HCT116 (cell line): ENCODE data around the gene BRSK2. TPM values are rescaled to one million over a fixed set of nuclear protein-coding genes. Genes with fewer than 3 reads are reported as not detected.

Experiments used
- ATAC-seq: fragments of 200-7000 bp; cut with Tn5 transposase; 2 replicates; pipeline ENCODE4 v1.9.1; 2020; ENCODE audit warnings: mild to moderate bottlenecking, moderate library complexity
- BruUV-seq: library from RNA; stranded (reverse); fragments of 400-500 nt; replicated peaks from 2 replicates; lab custom pipeline; 2021; lab: Mats Ljungman, UMichigan
- CTCF ChIA-PET: fragments of 300-600 bp; sonication (Branson Sonifier 250); formaldehyde crosslinking; loops from one replicate; lab custom pipeline; 2021; ENCODE audit warnings: antibody characterized with exemption; lab: Charles Lee
- POLR2A ChIA-PET: fragments of 300-600, 350-600 bp; sonication (Branson Sonifier 250); formaldehyde crosslinking; loops from one replicate; lab custom pipeline; 2021; ENCODE audit warnings: antibody characterized with exemption; lab: Charles Lee
- RAD21 ChIA-PET, 2 experiments: fragments of 300-600 bp; sonication (Branson Sonifier 250); formaldehyde crosslinking; loops; one replicate each; lab custom pipeline; 2023; ENCODE audit warnings: low total read pairs in 2 of 2; ENCODE audit not compliant: uncharacterized antibody in 2 of 2, unreplicated experiment in 2 of 2, low non-redundant PET in 1 of 2; lab: Charles Lee
- DNase-seq: peaks from one replicate; pipeline ENCODE4 v3.0.0-alpha.2; 2010; ENCODE audit warnings: low read depth, low spot score
- H2AFZ ChIP-seq: fragments of 200-600 bp; shearing (Covaris generic), sonication (generic); 2 replicates; pipeline ENCODE4 v1.6.1; 2017; ENCODE audit warnings: low read depth, mixed run types, mixed read lengths, antibody characterized with exemption, low read length; ENCODE audit not compliant: poor library complexity, severe bottlenecking
- H3K27ac ChIP-seq: 2 replicates; pipeline ENCODE4 v1.5.1; 2012; ENCODE audit warnings: low read depth, low read length
- H3K27me3 ChIP-seq: fragments of 200-600 bp; sonication (generic); 2 replicates; pipeline ENCODE4 v1.6.1; 2016; ENCODE audit warnings: mixed run types, low read length, mixed read lengths; ENCODE audit not compliant: insufficient read depth
- H3K36me3 ChIP-seq, 2 experiments: fragments of 200-500 bp in 1 of 2; fragments of 200-600 bp in 1 of 2; sonication (Bioruptor generic) in 1 of 2; sonication (generic) in 1 of 2; 2 replicates each; pipeline versions ENCODE4 v1.5.1 to v1.6.1; 2014 to 2016; ENCODE audit warnings: low read length in 2 of 2, inconsistent platforms in 1 of 2, mixed read lengths in 1 of 2, mixed run types in 1 of 2; ENCODE audit not compliant: insufficient read depth in 2 of 2, control insufficient read depth in 1 of 2
- H3K4me1 ChIP-seq, 2 experiments: fragments of 200-600 bp in 1 of 2; sonication (generic) in 1 of 2; 2 replicates each; pipeline versions ENCODE4 v1.5.1 to v1.6.1; 2012 to 2017; ENCODE audit warnings: low read length in 2 of 2, inconsistent platforms in 1 of 2, mild to moderate bottlenecking in 1 of 2, mixed read lengths in 1 of 2, mixed run types in 1 of 2, moderate library complexity in 1 of 2; ENCODE audit not compliant: insufficient read depth in 2 of 2, control insufficient read depth in 1 of 2
- H3K4me2 ChIP-seq: fragments of 200-600 bp; sonication (generic); 2 replicates; pipeline ENCODE4 v1.6.1; 2017; ENCODE audit warnings: mixed run types, low read length, mixed read lengths
- H3K4me3 ChIP-seq, 2 experiments: fragments of 200-600 bp in 1 of 2; sonication (generic) in 1 of 2; replicated peaks in 1 of 2; 2 replicates each; pipeline ENCODE4 v1.5.1; 2011 to 2016; ENCODE audit warnings: low read length in 2 of 2, control low read depth in 1 of 2, low read depth in 1 of 2, mild to moderate bottlenecking in 1 of 2, mixed read lengths in 1 of 2, mixed run types in 1 of 2
- H3K79me2 ChIP-seq: fragments of 200-600 bp; sonication (generic); 2 replicates; pipeline ENCODE4 v1.6.1; 2017; ENCODE audit warnings: mild to moderate bottlenecking, mixed run types, low read length, moderate library complexity, mixed read lengths; ENCODE audit not compliant: insufficient read depth
- H3K9ac ChIP-seq: fragments of 200-600 bp; sonication (generic); 2 replicates; pipeline ENCODE4 v1.6.1; 2016; ENCODE audit warnings: low read length, mixed read lengths
- H3K9me2 ChIP-seq: fragments of 200-600 bp; sonication (generic), shearing (Covaris generic); 2 replicates; pipeline ENCODE4 v1.6.1; 2017; ENCODE audit warnings: mixed run types, mild to moderate bottlenecking, moderate library complexity; ENCODE audit not compliant: insufficient read depth
- H3K9me3 ChIP-seq, 2 experiments: fragments of 200-500 bp in 1 of 2; fragments of 200-600 bp in 1 of 2; sonication (Bioruptor generic) in 1 of 2; sonication (generic) in 1 of 2; 2 replicates each; pipeline ENCODE4 v1.6.1; 2014 to 2017; ENCODE audit warnings: low read length in 2 of 2, mixed read lengths in 2 of 2, inconsistent platforms in 1 of 2, low read depth in 1 of 2, mild to moderate bottlenecking in 1 of 2, mixed run types in 1 of 2, moderate library complexity in 1 of 2; ENCODE audit not compliant: control insufficient read depth in 1 of 2, insufficient read depth in 1 of 2
- H4K20me1 ChIP-seq: fragments of 200-600 bp; sonication (generic), shearing (Covaris generic); 2 replicates; pipeline ENCODE4 v1.6.1; 2017; ENCODE audit warnings: mixed run types, mild to moderate bottlenecking, moderate library complexity; ENCODE audit not compliant: insufficient read depth
- CBX3 ChIP-seq: IDR thresholded peaks from 2 replicates; pipeline ENCODE4 v1.6.1; 2012; ENCODE audit warnings: low read depth
- CEBPB ChIP-seq: IDR thresholded peaks from 2 replicates; pipeline ENCODE4 v1.6.1; 2012; ENCODE audit warnings: low read depth
- EGR1 ChIP-seq: IDR thresholded peaks from 2 replicates; pipeline ENCODE4 v1.6.1; 2012; ENCODE audit warnings: low read depth
- EZH2 ChIP-seq: fragments of 200-600 bp; sonication (generic); IDR thresholded peaks from 2 replicates; pipeline ENCODE4 v1.6.1; 2017; ENCODE audit warnings: antibody characterized with exemption, mixed run types
- EZH2phosphoT487 ChIP-seq: fragments of 200-600 bp; IDR thresholded peaks from 2 replicates; pipeline ENCODE4 v1.6.1; 2018; ENCODE audit warnings: antibody characterized with exemption, borderline replicate concordance
- FOSL1 ChIP-seq: IDR thresholded peaks from 2 replicates; pipeline ENCODE4 v1.6.1; 2012; ENCODE audit warnings: low read depth
- JUND ChIP-seq: IDR thresholded peaks from 2 replicates; pipeline ENCODE4 v1.6.1; 2012
- POLR2A ChIP-seq: IDR thresholded peaks from 2 replicates; pipeline ENCODE4 v1.7.0; 2011; ENCODE audit warnings: borderline replicate concordance; ENCODE audit not compliant: insufficient read depth, insufficient read length; ENCODE audit errors: extremely low read depth
- POLR2AphosphoS5 ChIP-seq: IDR thresholded peaks from 2 replicates; pipeline ENCODE4 v1.6.1; 2011; ENCODE audit warnings: mild to moderate bottlenecking, low read depth, low read length, moderate library complexity
- RAD21 ChIP-seq: IDR thresholded peaks from 2 replicates; pipeline ENCODE4 v1.6.1; 2012; ENCODE audit warnings: low read depth, mild to moderate bottlenecking
- SIN3A ChIP-seq: IDR thresholded peaks from 2 replicates; pipeline ENCODE4 v1.6.1; 2012; ENCODE audit warnings: low read depth
- TCF7L2 ChIP-seq: IDR thresholded peaks from 2 replicates; pipeline ENCODE4 v1.7.0; 2011; ENCODE audit warnings: borderline replicate concordance, inconsistent platforms; ENCODE audit not compliant: insufficient read depth, insufficient read length; ENCODE audit errors: extremely low read depth
- YY1 ChIP-seq: IDR thresholded peaks from 2 replicates; pipeline ENCODE4 v1.6.1; 2011; ENCODE audit warnings: low read length, low read depth, moderate library complexity, mild to moderate bottlenecking; ENCODE audit not compliant: insufficient replicate concordance; ENCODE audit errors: extremely low read depth
- ZBTB33 ChIP-seq: IDR thresholded peaks from 2 replicates; pipeline ENCODE4 v1.6.1; 2011; ENCODE audit warnings: mild to moderate bottlenecking, low read length, moderate library complexity; ENCODE audit not compliant: insufficient replicate concordance; ENCODE audit errors: extremely low read depth
- ZFX ChIP-seq: fragments of 450-650 bp; IDR thresholded peaks from 2 replicates; pipeline ENCODE4 v1.6.1; 2017
- intact Hi-C: fragments of 100-400 bp; cut with micrococcal nuclease; formaldehyde crosslinking; loops from 2 replicates; pipeline ENCODE4 v1.10.0; 2022
- total RNA-seq: library from RNA; stranded (reverse); gene quantifications from one replicate; pipeline ENCODE4 v1.2.1, GENCODE V29; 2021; ENCODE audit not compliant: unreplicated experiment
- TF ChIP-seq, protein P1 (sequence below): IDR thresholded peaks from 2 replicates; pipeline ENCODE4 v1.6.1; 2012
- TF ChIP-seq, protein P2 (sequence below): IDR thresholded peaks from 2 replicates; pipeline ENCODE4 v1.6.1; 2012

Gene BRSK2
- total RNA-seq, 1 experiment from 2014 or later = 14.0 TPM

- H4K20me1 ChIP-seq = no peaks in the 10 kb centered on the region
- intact Hi-C loops = no loop called here
- H3K27ac ChIP-seq = no peak overlapping the region
- H3K79me2 ChIP-seq = peaks cover 35% of the 10 kb centered on the region
- ATAC-seq (no peak), DNase-seq (no peak)
- BruUV-seq = no TSS peak
- H3K27me3 ChIP-seq = no peaks in the 10 kb centered on the region
- no peaks in the 10 kb centered on the region for H3K36me3 ChIP-seq
- RAD21 ChIA-PET = no interaction called here
- TF ChIP-seq TCF7L2 (no peak), SIN3A (no peak), POLR2AphosphoS5 (no peak), ZBTB33 (no peak), RAD21 (no peak), POLR2A (no peak), CBX3 (no peak), ZFX (no peak), CEBPB (no peak), FOSL1 (no peak), JUND (no peak), YY1 (no peak), EZH2 (no peak), EGR1 (no peak), EZH2phosphoT487 (no peak)
- TF ChIP-seq, protein P1, sequence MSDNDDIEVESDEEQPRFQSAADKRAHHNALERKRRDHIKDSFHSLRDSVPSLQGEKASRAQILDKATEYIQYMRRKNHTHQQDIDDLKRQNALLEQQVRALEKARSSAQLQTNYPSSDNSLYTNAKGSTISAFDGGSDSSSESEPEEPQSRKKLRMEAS = no peak
- TF ChIP-seq, protein P2, sequence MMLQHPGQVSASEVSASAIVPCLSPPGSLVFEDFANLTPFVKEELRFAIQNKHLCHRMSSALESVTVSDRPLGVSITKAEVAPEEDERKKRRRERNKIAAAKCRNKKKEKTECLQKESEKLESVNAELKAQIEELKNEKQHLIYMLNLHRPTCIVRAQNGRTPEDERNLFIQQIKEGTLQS = no peak
- H3K4me2 ChIP-seq = no peak overlapping the region
- H3K4me1 ChIP-seq = no peaks in the 10 kb centered on the region
- no peak overlapping the region for H2AFZ ChIP-seq
- H3K9ac ChIP-seq = no peak overlapping the region
- no peaks in the 10 kb centered on the region for H3K9me2 ChIP-seq
- H3K4me3 ChIP-seq = no peak overlapping the region
- peaks cover 0 to 8% of the 10 kb centered on the region in 2 experiments; a peak in 1 of 4 replicates for H3K9me3 ChIP-seq
- POLR2A ChIA-PET = no interaction called here
- CTCF ChIA-PET = no interaction called here
Observed at GRCh38 chr11:1499899-1500298, 110.2 kb downstream of the BRSK2 start.
